ENCODE data around the gene CCL25.

Gene CCL25

GRCh38 chr19:8046569-8047165, 5.9 kb upstream of the CCL25 start:
- TF ChIP-seq CTCF (conservative IDR thresholded peaks at IDR 0.05): no peak
- no peak overlapping the region for H3K27ac ChIP-seq

- H3K27ac ChIP-seq: no peak overlapping the region
- no peak for TF ChIP-seq CTCF (conservative IDR thresholded peaks at IDR 0.05)
These were observed 2.1 kb upstream of the CCL25 start for GRCh38 chr19:8050274-8051096.

DNA sequence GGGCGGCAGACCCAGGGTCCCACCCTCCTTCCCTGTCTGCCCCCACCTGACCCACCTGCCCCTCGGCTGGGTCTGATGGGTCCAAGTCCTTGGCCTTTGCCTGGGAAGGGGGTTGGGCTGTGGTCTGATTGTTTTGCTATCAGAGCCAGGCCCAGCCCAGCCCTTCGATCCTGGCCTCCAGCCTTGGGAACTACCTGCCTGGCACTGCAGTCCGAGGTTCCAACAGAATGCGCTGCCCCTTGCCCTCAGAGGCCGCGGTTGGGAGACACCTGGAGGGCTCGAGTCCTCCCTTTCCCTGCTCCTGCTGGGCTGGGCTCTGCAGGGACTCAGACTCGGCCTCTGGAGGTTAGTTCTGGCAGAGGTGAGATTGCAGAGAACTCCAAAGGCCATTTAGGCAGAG, 1.6 kb downstream of the CCL25 start:
- H3K27ac ChIP-seq: no peak overlapping the region
- no peak for TF ChIP-seq CTCF (conservative IDR thresholded peaks at IDR 0.05)

- no peak overlapping the region for H3K27ac ChIP-seq
- no peak for TF ChIP-seq CTCF (conservative IDR thresholded peaks at IDR 0.05)
These were observed 4.0 kb downstream of the CCL25 start for GRCh38 chr19:8056533-8056932.

DNA sequence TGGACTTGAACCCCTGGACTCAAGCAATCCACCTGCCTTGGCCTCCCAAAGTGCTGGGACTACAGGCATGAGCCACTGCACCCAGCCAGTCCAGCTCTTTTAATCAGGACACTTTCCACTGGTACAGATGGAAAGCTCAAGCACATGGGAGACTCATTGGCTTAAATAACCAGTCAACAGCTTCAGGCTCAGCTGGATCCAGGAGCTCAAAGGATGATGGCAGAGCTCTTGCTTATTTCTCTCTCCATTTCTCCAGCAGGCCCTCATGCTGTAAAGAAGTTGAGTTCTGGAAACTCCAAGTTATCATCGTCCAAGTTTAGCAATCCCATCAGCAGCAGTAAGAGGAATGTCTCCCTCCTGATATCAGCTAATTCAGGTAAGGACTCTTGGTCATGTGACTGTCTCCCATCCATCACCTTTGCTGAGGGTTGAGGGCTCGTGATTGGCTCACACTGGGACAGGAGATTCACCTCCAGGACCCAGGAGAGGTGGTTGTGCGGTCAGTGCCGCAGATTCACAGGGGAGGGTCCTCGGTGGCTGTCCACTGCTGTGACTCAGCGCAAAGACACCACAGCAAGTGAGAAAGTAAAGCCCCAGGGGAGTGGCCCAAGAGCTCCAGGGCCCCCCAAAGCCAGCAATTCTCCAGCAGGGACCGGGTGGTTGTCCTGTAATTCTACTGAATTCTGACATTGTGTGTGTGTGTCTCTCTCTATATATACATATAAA, 5.1 kb downstream of the CCL25 start:
- no peak overlapping the region for H3K27ac ChIP-seq
- no peak for TF ChIP-seq CTCF (conservative IDR thresholded peaks at IDR 0.05)

DNA sequence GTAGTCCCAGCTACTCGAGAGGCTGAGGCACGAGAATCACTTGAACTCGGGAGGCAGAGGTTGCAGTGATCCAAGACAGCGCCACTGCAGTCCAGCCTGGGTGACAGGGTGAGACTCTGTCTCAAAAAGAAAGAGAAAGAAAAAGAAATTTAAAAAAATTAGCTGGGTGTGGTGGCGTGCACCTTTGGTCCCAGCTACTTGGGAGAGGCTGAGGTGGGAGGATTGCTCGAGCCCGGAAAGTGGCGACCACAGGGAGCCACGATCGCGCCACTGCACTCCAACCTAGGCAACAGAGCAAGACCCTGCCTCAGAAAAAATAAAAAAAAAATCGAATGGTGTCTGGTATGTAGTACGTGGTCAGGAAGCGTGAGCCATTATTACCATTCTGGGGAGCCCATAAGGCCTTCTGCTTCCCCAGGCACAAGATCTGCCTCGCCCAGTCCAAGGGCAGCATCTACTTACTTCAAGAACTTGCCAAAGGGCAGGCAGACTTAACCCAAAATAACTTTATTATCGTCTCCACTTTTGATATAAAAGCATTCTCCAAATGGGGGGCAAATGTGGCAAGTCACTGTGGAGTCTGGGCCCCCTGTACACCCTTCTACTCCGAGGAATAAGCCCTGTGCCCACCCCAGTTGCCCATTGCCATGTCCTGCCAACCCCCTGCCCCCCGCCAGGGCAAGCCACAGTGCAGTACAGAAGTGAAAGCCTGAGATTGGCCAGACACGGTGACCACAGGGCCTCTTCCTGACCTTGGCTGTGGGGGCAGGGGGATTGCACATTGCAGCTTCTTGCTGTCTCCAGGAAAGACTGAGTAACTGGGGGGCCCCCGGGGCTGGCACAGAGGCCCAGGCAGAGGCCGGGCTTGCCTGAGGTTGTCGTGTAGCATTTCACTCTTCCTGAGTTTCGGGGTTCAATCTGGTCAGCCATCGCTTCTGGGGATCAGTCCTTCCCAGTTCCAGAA, 12.6 kb downstream of the CCL25 start:
- no peak for TF ChIP-seq CTCF (conservative IDR thresholded peaks at IDR 0.05)
- H3K27ac ChIP-seq: no peak overlapping the region

Measured in VCaP (cell line).